Measurements from ENCODE around the gene TGM3. TPM values are rescaled to one million over a fixed set of nuclear protein-coding genes. Genes with fewer than 3 reads are reported as not detected.

Gene TGM3
- total RNA-seq, 1 experiment from 2014 or later, result 0.11 TPM

GRCh38 chr20:2246069-2246491, 49.7 kb upstream of the TGM3 start:
- no peaks in the 10 kb centered on the region; the same call in 1 of the 2 replicates for H3K27me3 Mint-ChIP-seq (ENCODE audit: low read depth)

More at GRCh38 chr20:2246069-2246491, 49.7 kb upstream of the TGM3 start:
- ChIA-PET POLR2A (interaction anchor here (1.1 kb wide), 1 partner anchor 19 kb away, joined by 3 read pairs; no protein-coding TSS in a partner anchor), CTCF (interaction anchor here (1.1 to 3.3 kb wide), 6 partner anchors 9 to 141 kb away, joined by 3 to 26 read pairs (median 4); no protein-coding TSS in a partner anchor)
- peak; percentile 84 for ATAC-seq
- no peaks in the 10 kb centered on the region for H3K9me3 Mint-ChIP-seq
- no peak overlapping the region; the same call in 1 of the 2 replicates for H3K4me3 Mint-ChIP-seq
- no peak for TF ChIP-seq SP1 (CRISPR knock-in tag; conservative IDR thresholded peaks at IDR 0.05)
- no peak for TF ChIP-seq HMGA2 (CRISPR knock-in tag; IDR thresholded peaks at IDR 0.05)
- no peak for TF ChIP-seq ATF6 (CRISPR knock-in tag; IDR thresholded peaks at IDR 0.05)
- TF ChIP-seq TCF7 (CRISPR knock-in tag; IDR thresholded peaks at IDR 0.05; ENCODE audit: low read depth), result no peak
- TF ChIP-seq ZNF317 (CRISPR knock-in tag; IDR thresholded peaks at IDR 0.05; ENCODE audit: borderline replicate concordance, low read depth), result no peak
- TF ChIP-seq CDX4 (CRISPR knock-in tag; IDR thresholded peaks at IDR 0.05; ENCODE audit: borderline replicate concordance), result no peak
- TF ChIP-seq RORB (CRISPR knock-in tag; IDR thresholded peaks at IDR 0.05), result no peak
- TF ChIP-seq IRF1 (CRISPR knock-in tag; IDR thresholded peaks at IDR 0.05), result no peak
- no peak for TF ChIP-seq ZNF532 (CRISPR knock-in tag; IDR thresholded peaks at IDR 0.05; ENCODE audit: borderline replicate concordance)
- no peak for TF ChIP-seq ZNF121 (CRISPR knock-in tag; IDR thresholded peaks at IDR 0.05)
- TF ChIP-seq OVOL2 (CRISPR knock-in tag; IDR thresholded peaks at IDR 0.05; ENCODE audit: borderline replicate concordance), result no peak
- no peak for TF ChIP-seq STAT6 (CRISPR knock-in tag; conservative IDR thresholded peaks at IDR 0.05; ENCODE audit: low read depth)
- no peak for TF ChIP-seq ATF3 (CRISPR knock-in tag; conservative IDR thresholded peaks at IDR 0.05)
- no peak for TF ChIP-seq JUN (CRISPR knock-in tag; IDR thresholded peaks at IDR 0.05)
- TF ChIP-seq ZMAT4 (CRISPR knock-in tag; IDR thresholded peaks at IDR 0.05), result no peak
- no peak for TF ChIP-seq HMGXB4 (CRISPR knock-in tag; IDR thresholded peaks at IDR 0.05)
- H3K36me3 Mint-ChIP-seq, result no peaks in the 10 kb centered on the region
- peaks cover 36% of the 10 kb centered on the region for H3K4me1 Mint-ChIP-seq
- H3K27ac Mint-ChIP-seq, result peak overlapping the region; percentile 92
- peak; percentile 31 for DNase-seq (ENCODE audit: low spot score)
